Heart left ventricle (tissue), 16 donors: ENCODE data around the gene TMIE. TPM values are rescaled to one million over a fixed set of nuclear protein-coding genes. Genes with fewer than 3 reads are reported as not detected.

Experiments used
- ATAC-seq, 4 donors: fragments of 200-7000 bp; cut with Tn5 transposase; one replicate each; pipeline ENCODE4 v1.9.1; 2020 to 2022; ENCODE audit warnings: moderate library complexity in 4 of 4, mild to moderate bottlenecking in 3 of 4, moderate number of reproducible peaks in 1 of 4
- DNase-seq, 5 donors: peaks; one replicate each; pipeline ENCODE4 v3.0.0-alpha.2; 2020
- H3K27ac ChIP-seq, 12 donors: fragments of 200-600 bp; sonication (generic) in 4 of 12; one replicate each; pipeline versions ENCODE4 v1.5.0 to v1.8.0; 2016 to 2022; ENCODE audit warnings: mild to moderate bottlenecking in 2 of 12
- H3K27me3 ChIP-seq, 9 donors: fragments of 200-600 bp; sonication (generic) in 2 of 9; one replicate each; pipeline versions ENCODE4 v1.5.1 to v1.8.0; 2016 to 2022; ENCODE audit warnings: mild to moderate bottlenecking in 3 of 9
- H3K36me3 ChIP-seq, 9 donors: fragments of 200-600 bp; sonication (generic) in 2 of 9; one replicate each; pipeline versions ENCODE4 v1.5.0 to v1.8.0; 2018 to 2022; ENCODE audit warnings: mild to moderate bottlenecking in 2 of 9
- H3K4me1 ChIP-seq, 12 donors: fragments of 200-600 bp; sonication (generic) in 4 of 12; one replicate each; pipeline versions ENCODE4 v1.5.0 to v1.8.0; 2016 to 2022; ENCODE audit warnings: mild to moderate bottlenecking in 3 of 12
- H3K4me3 ChIP-seq, 12 donors: fragments of 200-600 bp; sonication (generic) in 4 of 12; one replicate each; pipeline versions ENCODE4 v1.5.0 to v1.8.0; 2017 to 2022; ENCODE audit warnings: mild to moderate bottlenecking in 9 of 12, moderate library complexity in 4 of 12
- H3K9me3 ChIP-seq, 12 donors: fragments of 200-600 bp; sonication (generic) in 4 of 12; one replicate each; pipeline versions ENCODE4 v1.5.0 to v1.8.0; 2016 to 2022; ENCODE audit warnings: mild to moderate bottlenecking in 1 of 12
- POLR2A ChIP-seq, 2 donors: fragments of 450-650 bp; IDR thresholded peaks; one replicate each; pipeline ENCODE4 v1.6.1; 2017; ENCODE audit warnings: antibody characterized with exemption in 2 of 2, mild to moderate bottlenecking in 2 of 2, moderate library complexity in 2 of 2
- WGBS, 4 donors: extraction: QIAGEN DNeasy Blood & Tissue Kit in 2 of 4; methylation state at CpG; one replicate each; pipeline versions ENCODE4 v1.1.5 to v1.1.7; 2013 to 2018; 5-methylcytosine and 5-hydroxymethylcytosine counted together
- intact Hi-C, 10 donors: fragments of 100-400 bp; cut with DNase I; formaldehyde crosslinking; loops; one replicate each; pipeline versions ENCODE4 v1.11.1 to v1.14.2; 2022
- polyA plus RNA-seq, 2 donors: library from polyadenylated mRNA; stranded (reverse); fragments of 200-250 nt; gene quantifications; one replicate each; pipeline ENCODE4 v1.2.3, GENCODE V29; 2013
- total RNA-seq, 9 donors: library from RNA; depleted of rRNA in 2 of 9; stranded (reverse); fragments of >200 nt in 2 of 9; fragmentation: NEBNext Ultra II Directional in 3 of 9; extraction: Animal tissue kit (Norgen Biotek cat#: 25700) in 3 of 9; gene quantifications; one replicate each; pipeline versions ENCODE4 v1.1.0 to v1.2.4, GENCODE V29; 2016 to 2023
- TF ChIP-seq, protein P1 (sequence below), 12 donors: fragments of 200-600 bp; sonication (generic) in 4 of 12; IDR thresholded peaks; one replicate each; pipeline versions ENCODE4 v1.5.0 to v1.8.0; 2018 to 2022; ENCODE audit warnings: antibody characterized with exemption in 12 of 12, mild to moderate bottlenecking in 5 of 12
- donor health status: ischemic (EF 13 %, LVEDD 7.1; RV severe dilation, severe dysfunction).
- donor health status: healthy with polysubstance abuse.
- donor health status: DM: no; HTN: yes; CAD: no.
- donor health status: DM: no; HTN: no; CAD: no.
- donor health status: ischemic (EF 25% LVEDD 6.9; RV normal size, moderate dysfunction).
- donor health status: ischemic (EF 25% LVEDD 5.7; RV mildly dilated, moderate dysfunction).
- donor health status: healthy.
- donor health status: DM: yes; HTN: yes; CAD: no.
- donor health status: ischemic (EF 35%, LVEDD 5.7; RV mildly dilated, moderate dysfunction).
- donor health status: nonischemic (EF 11% LVEDD 7.7; RV severe dilation, severe dysfunction).
- donor health status: DM: yes; HTN: yes; CAD: no.
- donor health status: PGD.
- donor health status: ischemic (EF 29% LVEDD 5.4; RV normal size, mild dysfunction).
- donor health status: nonischemic (EF 23%, LVEDD 6.1; RV moderate dilation, normal function).

TMIE gene
- total and polyA plus RNA-seq, 11 donors = 0.46 to 0.95 (median 0.61) TPM; not detected in 1

DNA sequence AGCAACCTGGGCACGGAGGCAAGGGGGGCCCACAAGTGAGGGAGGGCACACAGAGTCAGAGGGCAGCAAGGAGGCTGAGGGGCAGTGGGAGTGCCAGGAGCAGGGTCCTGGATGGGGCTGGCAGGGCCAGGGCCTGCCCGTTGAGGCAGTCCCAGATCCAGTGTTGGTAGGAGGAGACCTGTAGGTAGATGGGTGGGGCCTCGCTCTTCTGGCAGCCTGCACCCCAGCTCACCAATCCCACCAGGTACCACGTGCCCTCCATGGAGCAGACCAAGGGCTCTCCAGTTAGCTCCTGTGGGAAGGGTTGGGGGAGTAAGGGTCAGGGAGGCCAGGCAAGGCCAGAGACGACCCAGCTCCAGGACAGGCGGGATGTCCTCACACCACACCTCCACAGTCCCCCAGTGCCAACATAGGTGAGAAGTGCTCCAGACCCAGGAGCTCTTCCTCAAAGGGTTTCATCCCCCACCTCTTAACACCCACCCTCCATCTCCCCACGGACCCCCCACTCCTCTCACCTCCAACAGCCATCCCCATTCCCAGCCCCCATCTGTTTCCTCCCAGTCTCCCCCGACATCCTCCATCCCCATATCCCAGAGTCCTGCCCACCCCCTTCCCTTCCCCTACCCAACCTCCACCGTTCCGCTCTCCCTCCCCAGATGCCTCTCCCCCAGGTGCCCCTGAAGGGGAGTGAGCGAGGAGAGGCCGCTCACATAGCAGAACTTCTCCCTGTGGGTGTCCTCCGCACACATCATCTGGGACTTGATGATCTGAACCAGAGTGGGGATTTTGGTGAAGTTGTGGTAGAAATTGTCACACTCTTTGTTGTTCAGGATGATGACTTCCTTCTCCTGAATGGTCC is 11.2 kb downstream of the TMIE start:
- ATAC-seq = no peak
- no peaks in the 10 kb centered on the region for H3K9me3 ChIP-seq
- intact Hi-C loops = loop anchor here in 1 of 10 donors (10.0 kb wide), 1 partner anchor 122 kb away; no protein-coding TSS in a partner anchor
- TF ChIP-seq POLR2A (IDR thresholded peaks at IDR 0.05) = no peak
- TF ChIP-seq, protein P1, sequence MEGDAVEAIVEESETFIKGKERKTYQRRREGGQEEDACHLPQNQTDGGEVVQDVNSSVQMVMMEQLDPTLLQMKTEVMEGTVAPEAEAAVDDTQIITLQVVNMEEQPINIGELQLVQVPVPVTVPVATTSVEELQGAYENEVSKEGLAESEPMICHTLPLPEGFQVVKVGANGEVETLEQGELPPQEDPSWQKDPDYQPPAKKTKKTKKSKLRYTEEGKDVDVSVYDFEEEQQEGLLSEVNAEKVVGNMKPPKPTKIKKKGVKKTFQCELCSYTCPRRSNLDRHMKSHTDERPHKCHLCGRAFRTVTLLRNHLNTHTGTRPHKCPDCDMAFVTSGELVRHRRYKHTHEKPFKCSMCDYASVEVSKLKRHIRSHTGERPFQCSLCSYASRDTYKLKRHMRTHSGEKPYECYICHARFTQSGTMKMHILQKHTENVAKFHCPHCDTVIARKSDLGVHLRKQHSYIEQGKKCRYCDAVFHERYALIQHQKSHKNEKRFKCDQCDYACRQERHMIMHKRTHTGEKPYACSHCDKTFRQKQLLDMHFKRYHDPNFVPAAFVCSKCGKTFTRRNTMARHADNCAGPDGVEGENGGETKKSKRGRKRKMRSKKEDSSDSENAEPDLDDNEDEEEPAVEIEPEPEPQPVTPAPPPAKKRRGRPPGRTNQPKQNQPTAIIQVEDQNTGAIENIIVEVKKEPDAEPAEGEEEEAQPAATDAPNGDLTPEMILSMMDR (IDR thresholded peaks at IDR 0.05) = no peak
- H3K27me3 ChIP-seq = peaks cover 0 to under 1% (median 0%) of the 10 kb centered on the region in 9 donors
- H3K27ac ChIP-seq = no peak overlapping the region
- H3K4me3 ChIP-seq = no peak overlapping the region
- H3K36me3 ChIP-seq = no peaks in the 10 kb centered on the region
- WGBS, 4 donors = 84 to 94% (median 88%) methylated on average over 10 to 13 of the region's 13 CpGs
- peaks cover 0 to 9% (median 0%) of the 10 kb centered on the region in 12 donors for H3K4me1 ChIP-seq
- peak in 2 of 5 donors; percentile 6 to 37 for DNase-seq

DNA sequence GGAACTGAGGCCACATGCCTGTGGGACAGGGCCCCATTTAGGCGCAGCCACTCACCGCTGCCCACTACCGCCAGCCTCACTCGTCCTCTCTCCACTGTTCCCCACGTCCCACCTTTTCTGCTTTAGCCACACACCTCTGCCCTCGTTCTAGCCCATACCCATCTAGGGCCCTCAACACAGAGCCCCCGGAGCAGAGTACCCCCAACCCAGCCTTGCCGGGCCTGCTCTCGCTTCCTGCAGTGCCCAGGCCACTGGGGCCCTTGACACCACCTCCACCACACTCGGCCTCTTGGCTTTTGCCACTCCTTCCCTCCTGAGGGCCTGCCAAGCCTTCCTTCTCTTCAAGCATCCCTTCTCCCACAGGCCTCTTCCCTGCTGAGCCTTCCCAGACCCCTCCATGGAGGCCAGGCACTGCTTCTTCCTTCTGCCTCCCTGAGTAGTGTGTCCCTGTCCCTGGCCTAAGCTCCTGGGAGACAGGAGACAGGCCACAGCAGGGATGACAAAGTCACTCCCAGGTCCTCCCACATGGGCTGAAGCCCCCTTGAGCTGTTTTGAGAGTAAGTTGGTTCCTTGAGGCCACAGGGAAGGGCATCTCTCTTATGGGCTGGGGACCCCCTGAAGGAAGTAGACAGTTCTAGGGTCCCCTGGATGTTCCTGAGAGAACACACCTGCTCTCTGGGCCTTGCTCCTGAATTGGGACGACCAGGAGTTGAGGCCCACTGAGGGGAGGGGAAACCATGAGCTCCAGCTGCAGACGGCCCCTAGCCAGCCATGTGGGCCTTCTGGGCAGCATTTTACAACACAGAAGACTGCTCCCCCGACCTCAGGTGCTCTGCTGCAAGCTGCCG is 12.1 kb downstream of the TMIE start:
- Histone ChIP-seq H3K27ac (no peak overlapping the region), H3K9me3 (no peaks in the 10 kb centered on the region), H3K27me3 (peaks cover 0 to 9% (median 5%) of the 10 kb centered on the region in 9 donors), H3K4me1 (peaks cover 0 to 16% (median 0%) of the 10 kb centered on the region in 12 donors), H3K36me3 (no peaks in the 10 kb centered on the region), H3K4me3 (no peak overlapping the region)
- TF ChIP-seq, protein P1 (IDR thresholded peaks at IDR 0.05) = no peak
- no peak for TF ChIP-seq POLR2A (IDR thresholded peaks at IDR 0.05)
- DNase-seq = peak in 3 of 5 donors; percentile 4 to 34 (median 12)
- WGBS, 4 donors = 81 to 93% (median 85%) methylated on average over 13 to 14 of the region's 14 CpGs
- intact Hi-C loops = loop anchor here in 1 of 10 donors (10.0 kb wide), 1 partner anchor 122 kb away; no protein-coding TSS in a partner anchor
- ATAC-seq = no peak

DNA sequence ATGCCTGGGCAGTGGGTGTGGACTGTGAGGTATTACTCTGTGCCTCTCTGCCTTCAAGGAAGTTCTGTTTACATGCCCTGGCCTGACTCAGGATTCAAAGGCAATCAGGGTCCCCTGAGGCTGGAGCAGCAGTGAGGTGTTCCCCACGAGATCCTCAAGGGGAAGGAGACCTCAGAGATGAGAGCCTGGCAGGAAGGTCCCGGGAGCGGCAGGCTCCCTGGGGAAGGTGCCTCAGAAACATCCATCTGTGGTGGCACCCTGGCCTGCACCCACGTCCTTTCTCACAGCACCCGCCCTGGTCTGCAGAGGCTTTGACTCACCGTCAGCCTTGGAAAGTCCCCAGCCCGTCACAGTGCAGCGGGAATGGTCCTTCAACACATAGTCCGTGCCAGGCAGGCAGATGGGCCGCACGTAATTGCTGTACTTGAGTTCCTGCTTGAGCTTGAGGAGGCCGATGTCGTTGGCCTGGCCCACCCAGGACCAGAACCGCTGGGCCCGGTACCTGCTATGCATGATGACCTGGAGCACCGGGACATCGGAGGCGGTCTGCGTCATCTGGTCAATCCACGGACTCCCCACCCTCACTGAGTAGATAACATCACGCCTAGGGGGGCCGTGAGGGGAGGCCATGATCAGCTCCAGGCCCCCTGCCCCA is 12.8 kb downstream of the TMIE start:
- Histone ChIP-seq H3K27ac (no peak overlapping the region), H3K4me1 (peaks cover 0 to 16% (median 0%) of the 10 kb centered on the region in 12 donors), H3K36me3 (no peaks in the 10 kb centered on the region), H3K4me3 (no peak overlapping the region), H3K27me3 (peaks cover 0 to 11% (median 5%) of the 10 kb centered on the region in 9 donors), H3K9me3 (no peaks in the 10 kb centered on the region)
- intact Hi-C loops = loop anchor here in 1 of 10 donors (10.0 kb wide), 1 partner anchor 121 kb away; no protein-coding TSS in a partner anchor
- TF ChIP-seq, protein P1 (IDR thresholded peaks at IDR 0.05) = no peak
- no peak for TF ChIP-seq POLR2A (IDR thresholded peaks at IDR 0.05)
- DNase-seq (peak in 3 of 5 donors; percentile 5 to 53 (median 14)), ATAC-seq (no peak)
- WGBS, 4 donors = 79 to 90% (median 86%) methylated on average over 13 to 22 of the region's 22 CpGs
